K562 (cell line): ENCODE measurements around the gene OR2AP1. TPM values are rescaled to one million over a fixed set of nuclear protein-coding genes. Genes with fewer than 3 reads are reported as not detected.
"Not testable (repeated sequence)": the region's sequence is repeated elsewhere in the genome, so short reads cannot be mapped to it uniquely, and the experiment has no call there.

ENCODE experiments used
- ATAC-seq: fragments of 200-7000 bp; cut with Tn5 transposase; 3 replicates; pipeline ENCODE4 v1.9.1; 2020; ENCODE audit warnings: moderate library complexity
- BruUV-seq: library from RNA; stranded (reverse); fragments of 400-500 nt; replicated peaks from 2 replicates; lab custom pipeline; 2021; lab: Mats Ljungman, UMichigan
- CTCF ChIA-PET: fragments of 300-600 bp; formaldehyde crosslinking; extraction: SDS; loops from one replicate; lab custom pipeline; 2021; ENCODE audit warnings: low intra/inter-chr PET ratio; lab: Yijun Ruan, JAX
- POLR2A ChIA-PET: fragments of 300-600, 350-650 bp; sonication (Branson Sonifier 250); formaldehyde crosslinking; extraction: SDS; loops from one replicate; lab custom pipeline; 2021; ENCODE audit warnings: antibody characterized with exemption, inconsistent platforms; lab: Yijun Ruan, JAX
- DNase-seq, 4 experiments: peaks; one replicate each; pipeline versions ENCODE4 v3.0.0 to v3.0.0-alpha.2; 2011 to 2018; ENCODE audit warnings: low spot score in 3 of 4, mixed read lengths in 3 of 4; ENCODE audit errors: extremely low read depth in 1 of 4
- FAIRE-seq: peaks from 2 replicates; lab custom pipeline; 2011; peaks lifted over from hg19 to GRCh38; lab: Jason Lieb, UNC
- H2AFZ ChIP-seq: 2 replicates; pipeline ENCODE4 v1.6.0; 2011; ENCODE audit warnings: low read depth, low read length, control low read depth, inconsistent platforms
- H3K27ac ChIP-seq: fragments of 200-600 bp; 3 replicates; pipeline ENCODE4 v1.8.0; 2011; ENCODE audit warnings: low read depth, mild to moderate bottlenecking, control low read depth, inconsistent platforms, low read length, moderate library complexity, mixed read lengths; ENCODE audit errors: extremely low read depth
- H3K27me3 ChIP-seq, 2 experiments: fragments of 300-600 bp in 1 of 2; 2 replicates in 1 of 2; 3 replicates in 1 of 2; pipeline versions ENCODE4 v1.6.0 to v1.8.0; 2011; ENCODE audit warnings: inconsistent platforms in 2 of 2, low read length in 2 of 2, mild to moderate bottlenecking in 1 of 2, mixed read lengths in 1 of 2, moderate library complexity in 1 of 2; ENCODE audit not compliant: control insufficient read depth in 2 of 2, insufficient read depth in 2 of 2
- H3K36me3 ChIP-seq: fragments of 300-600 bp; 3 replicates; pipeline ENCODE4 v1.8.0; 2011; ENCODE audit warnings: mild to moderate bottlenecking, low read length, inconsistent platforms; ENCODE audit not compliant: control insufficient read depth, insufficient read depth
- H3K4me1 ChIP-seq, 2 experiments: fragments of 200-600 bp in 1 of 2; replicated peaks in 1 of 2; 2 replicates in 1 of 2; 3 replicates in 1 of 2; pipeline versions ENCODE4 v1.5.1 to v1.8.0; 2011; ENCODE audit warnings: inconsistent platforms in 2 of 2, low read length in 2 of 2, mild to moderate bottlenecking in 1 of 2, mixed read lengths in 1 of 2, moderate library complexity in 1 of 2; ENCODE audit not compliant: control insufficient read depth in 2 of 2, insufficient read depth in 2 of 2
- H3K4me2 ChIP-seq: 2 replicates; pipeline ENCODE4 v1.6.1; 2011; ENCODE audit warnings: low read length, control low read depth, inconsistent platforms, mixed read lengths; ENCODE audit not compliant: insufficient read depth
- H3K4me3 ChIP-seq: fragments of 200-600 bp; sonication (generic), shearing (Covaris generic); 2 replicates; pipeline ENCODE4 v1.5.1; 2016; ENCODE audit warnings: control low read depth, inconsistent platforms
- H3K79me2 ChIP-seq: fragments of 200-600 bp; 3 replicates; pipeline ENCODE4 v1.8.0; 2011; ENCODE audit warnings: low read length, inconsistent platforms; ENCODE audit not compliant: control insufficient read depth, insufficient read depth
- H3K9ac ChIP-seq, 2 experiments: 2 replicates each; pipeline versions ENCODE4 v1.6.0 to v1.6.1; 2011; ENCODE audit warnings: low read depth in 2 of 2, low read length in 2 of 2, control low read depth in 1 of 2, inconsistent platforms in 1 of 2, mild to moderate bottlenecking in 1 of 2, mixed read lengths in 1 of 2; ENCODE audit not compliant: insufficient read depth in 1 of 2
- H3K9me1 ChIP-seq: one replicate; pipeline ENCODE4 v1.6.0; 2011; ENCODE audit warnings: inconsistent platforms, mild to moderate bottlenecking, low read length, moderate library complexity; ENCODE audit not compliant: control insufficient read depth, insufficient read depth
- H3K9me3 ChIP-seq: replicated peaks from 2 replicates; pipeline ENCODE4 v1.5.1; 2011; ENCODE audit warnings: low read depth, low read length, inconsistent platforms; ENCODE audit not compliant: control insufficient read depth, insufficient read depth
- H4K20me1 ChIP-seq: replicated peaks from 2 replicates; pipeline ENCODE4 v1.6.1; 2011; ENCODE audit warnings: low read length, inconsistent platforms, mixed read lengths; ENCODE audit not compliant: control insufficient read depth, insufficient read depth
- EZH2 ChIP-seq: IDR thresholded peaks from 2 replicates; pipeline ENCODE4 v1.6.1; 2012; ENCODE audit warnings: low read depth, mild to moderate bottlenecking, inconsistent platforms, low read length, borderline replicate concordance
- WGBS: fragments of 100-300 bp; shearing (Covaris generic); methylation state at CpG from one replicate; pipeline ENCODE4 v1.1.6; 2016; ENCODE audit warnings: low coverage, mixed read lengths; ENCODE audit not compliant: insufficient coverage; ENCODE audit errors: missing lambda C conversion rate; 5-methylcytosine and 5-hydroxymethylcytosine counted together
- in situ Hi-C: fragments of 300-500 bp; cut with MboI; formaldehyde crosslinking; loops from 4 replicates; pipeline ENCODE4 v1.15.0; 2018; ENCODE audit warnings: inconsistent platforms, mixed read lengths
- intact Hi-C: fragments of 100-400 bp; cut with micrococcal nuclease; formaldehyde crosslinking; loops from 2 replicates; pipeline ENCODE4 v1.14.2; 2022
- polyA plus RNA-seq, 8 experiments: library from polyadenylated mRNA; depleted of rRNA in 4 of 8; stranded (reverse) in 5 of 8; unstranded in 3 of 8; fragments of >200 nt; fragmentation: Nextera tagmentation in 2 of 8; fragmentation: Illumina TruSeq in 1 of 8; extraction: Ambion mirVana in 2 of 8; extraction: Trizol in 1 of 8; gene quantifications; 2 replicates each; pipeline versions ENCODE4 v1.2.1 to v1.2.3, GENCODE V29; 2011 to 2014; ENCODE audit warnings: inconsistent platforms in 1 of 8, missing spikeins in 1 of 8
- total RNA-seq, 7 experiments: library from RNA; depleted of rRNA in 6 of 7; stranded (reverse); fragments of >200 nt in 6 of 7; fragmentation: Illumina TruSeq in 2 of 7; extraction: Trizol in 2 of 7; gene quantifications; 2 replicates each; pipeline versions ENCODE4 v1.2.1 to v1.2.3, GENCODE V29; 2011 to 2021; ENCODE audit warnings: low replicate concordance in 1 of 7
- TF ChIP-seq, protein P1 (sequence below): fragments of 450-650 bp; formaldehyde crosslinking; IDR thresholded peaks from 2 replicates; pipeline ENCODE4 v1.4.0; 2020; ENCODE audit warnings: mild to moderate bottlenecking, mixed read lengths

OR2AP1 gene
- total and polyA plus RNA-seq, 9 of the 15 experiments (the other 6 are each of a cell fraction or from before 2014, with no cell fraction given), result not detected

DNA sequence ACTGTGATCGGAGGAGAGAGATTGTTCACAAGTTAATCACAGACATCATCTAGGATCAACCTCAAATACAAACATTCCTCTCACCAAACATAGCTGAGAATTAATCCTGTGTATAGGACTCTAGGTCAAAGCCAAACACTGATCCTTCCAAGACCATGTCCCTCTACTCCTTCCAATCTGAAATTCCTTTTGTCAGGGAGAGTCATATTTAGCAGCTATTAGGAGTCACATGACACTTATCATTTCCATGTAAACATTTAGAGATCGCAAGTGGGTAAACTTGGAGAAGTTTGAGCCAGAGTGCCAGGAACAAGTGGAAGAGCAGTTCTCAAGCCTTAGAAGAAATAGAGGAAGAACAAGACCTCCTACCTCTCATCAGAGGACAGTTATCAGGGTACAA lies 13.5 kb downstream of the OR2AP1 start:
- in situ Hi-C loops (no loop called here), intact Hi-C loops (no loop called here)
- DNase-seq (no peak), ATAC-seq (no peak), FAIRE-seq (no peak)
- no peaks in the 10 kb centered on the region for H3K4me1 ChIP-seq
- TF ChIP-seq EZH2, result no peak
- TF ChIP-seq, protein P1, sequence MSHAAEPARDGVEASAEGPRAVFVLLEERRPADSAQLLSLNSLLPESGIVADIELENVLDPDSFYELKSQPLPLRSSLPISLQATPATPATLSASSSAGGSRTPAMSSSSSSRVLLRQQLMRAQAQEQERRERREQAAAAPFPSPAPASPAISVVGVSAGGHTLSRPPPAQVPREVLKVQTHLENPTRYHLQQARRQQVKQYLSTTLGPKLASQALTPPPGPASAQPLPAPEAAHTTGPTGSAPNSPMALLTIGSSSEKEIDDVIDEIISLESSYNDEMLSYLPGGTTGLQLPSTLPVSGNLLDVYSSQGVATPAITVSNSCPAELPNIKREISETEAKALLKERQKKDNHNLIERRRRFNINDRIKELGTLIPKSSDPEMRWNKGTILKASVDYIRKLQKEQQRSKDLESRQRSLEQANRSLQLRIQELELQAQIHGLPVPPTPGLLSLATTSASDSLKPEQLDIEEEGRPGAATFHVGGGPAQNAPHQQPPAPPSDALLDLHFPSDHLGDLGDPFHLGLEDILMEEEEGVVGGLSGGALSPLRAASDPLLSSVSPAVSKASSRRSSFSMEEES (CRISPR knock-in tag), result peak; percentile 73
- no peak overlapping the region for H3K4me2 ChIP-seq
- no peaks in the 10 kb centered on the region for H3K79me2 ChIP-seq
- no peaks in the 10 kb centered on the region for H3K9me3 ChIP-seq
- H2AFZ ChIP-seq, result no peak overlapping the region
- no peak overlapping the region for H3K9ac ChIP-seq
- POLR2A ChIA-PET, result no interaction called here
- no TSS peak for BruUV-seq
- 0% methylated on average over 2 of the region's 2 CpGs for WGBS
- H3K36me3 ChIP-seq, result no peaks in the 10 kb centered on the region
- H3K9me1 ChIP-seq, result no peaks in the 10 kb centered on the region
- H3K4me3 ChIP-seq, result no peak overlapping the region
- no peaks in the 10 kb centered on the region for H3K27me3 ChIP-seq
- H4K20me1 ChIP-seq, result no peaks in the 10 kb centered on the region
- CTCF ChIA-PET, result no interaction called here
- H3K27ac ChIP-seq, result no peak overlapping the region

DNA sequence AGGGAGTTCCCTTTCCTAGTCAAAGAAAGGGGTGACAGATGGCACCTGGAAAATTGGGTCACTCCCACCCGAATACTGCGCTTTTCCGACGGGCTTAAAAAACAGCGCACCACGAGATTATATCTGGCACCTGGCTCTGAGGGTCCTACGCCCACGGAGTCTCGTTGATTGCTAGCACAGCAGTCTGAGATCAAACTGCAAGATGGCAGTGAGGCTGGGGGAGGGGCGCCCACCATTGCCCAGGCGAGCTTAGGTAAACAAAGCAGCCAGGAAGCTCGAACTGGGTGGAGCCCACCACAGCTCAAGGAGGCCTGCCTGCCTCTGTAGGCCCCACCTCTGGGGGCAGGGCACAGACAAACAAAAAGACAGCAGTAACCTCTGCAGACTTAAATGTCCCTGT lies 17.9 kb downstream of the OR2AP1 start:
- in situ Hi-C loops, H3K9me3 ChIP-seq, intact Hi-C loops, H3K4me3 ChIP-seq, H4K20me1 ChIP-seq, H3K79me2 ChIP-seq, POLR2A ChIA-PET, H3K9ac ChIP-seq, H3K36me3 ChIP-seq, H3K4me1 ChIP-seq, ATAC-seq, BruUV-seq, H2AFZ ChIP-seq, H3K27me3 ChIP-seq, CTCF ChIA-PET, H3K27ac ChIP-seq, FAIRE-seq, H3K9me1 ChIP-seq, H3K4me2 ChIP-seq, DNase-seq: not testable (repeated sequence)
- 0% methylated on average over 5 of the region's 12 CpGs for WGBS
